CD14-positive monocyte (primary cell): ENCODE data around the gene VTN. TPM values are rescaled to one million over a fixed set of nuclear protein-coding genes. Genes with fewer than 3 reads are reported as not detected.

Experiments used
- DNase-seq, 3 donors: peaks; one replicate each; pipeline ENCODE4 v3.0.0-alpha.2; 2011 to 2022
- H2AFZ ChIP-seq: 2 replicates; pipeline ENCODE4 v1.6.0; 2012; ENCODE audit warnings: mild to moderate bottlenecking, low read depth, low read length, inconsistent platforms; ENCODE audit not compliant: insufficient read depth, poor library complexity, severe bottlenecking
- H3K27ac ChIP-seq, 2 donors: 1 replicate in 1 of 2; 2 replicates in 1 of 2; pipeline ENCODE4 v1.5.1; 2012 to 2013; ENCODE audit warnings: low read length in 2 of 2, control low read depth in 1 of 2, inconsistent platforms in 1 of 2, low read depth in 1 of 2, mild to moderate bottlenecking in 1 of 2
- H3K27me3 ChIP-seq, 2 donors: one replicate each; pipeline versions ENCODE4 v1.6.0 to v1.6.1; 2011 to 2013; ENCODE audit warnings: low read length in 2 of 2; ENCODE audit not compliant: control insufficient read depth in 2 of 2, insufficient read depth in 2 of 2
- H3K36me3 ChIP-seq, 2 donors: replicated peaks in 1 of 2; 1 replicate in 1 of 2; 2 replicates in 1 of 2; pipeline versions ENCODE4 v1.5.1 to v1.6.1; 2012 to 2013; ENCODE audit warnings: low read length in 2 of 2, control low read depth in 1 of 2, inconsistent platforms in 1 of 2, mild to moderate bottlenecking in 1 of 2; ENCODE audit not compliant: insufficient read depth in 2 of 2, control insufficient read depth in 1 of 2
- H3K4me1 ChIP-seq, 2 donors: 1 replicate in 1 of 2; 2 replicates in 1 of 2; pipeline versions ENCODE4 v1.5.1 to v1.6.1; 2012 to 2013; ENCODE audit warnings: low read length in 2 of 2, control low read depth in 1 of 2, inconsistent platforms in 1 of 2, mild to moderate bottlenecking in 1 of 2, moderate library complexity in 1 of 2; ENCODE audit not compliant: insufficient read depth in 2 of 2, control insufficient read depth in 1 of 2
- H3K4me2 ChIP-seq: replicated peaks from 2 replicates; pipeline ENCODE3; 2012; ENCODE audit warnings: low read length, moderate library complexity, mild to moderate bottlenecking; ENCODE audit not compliant: poor library complexity, severe bottlenecking; ENCODE audit errors: extremely low read depth
- H3K4me3 ChIP-seq, 3 experiments: fragments of 200-600 bp in 1 of 3; sonication (generic) in 1 of 3; replicated peaks in 1 of 3; 1 replicate in 2 of 3; 2 replicates in 1 of 3; pipeline ENCODE4 v1.5.1; 2011 to 2013; ENCODE audit warnings: low read length in 3 of 3, mild to moderate bottlenecking in 3 of 3, control low read depth in 2 of 3, low read depth in 2 of 3, inconsistent platforms in 1 of 3, moderate library complexity in 1 of 3
- H3K79me2 ChIP-seq: 2 replicates; pipeline ENCODE4 v1.6.0; 2012; ENCODE audit warnings: mild to moderate bottlenecking, control low read depth, inconsistent platforms, low read length, moderate library complexity; ENCODE audit not compliant: insufficient read depth
- H3K9ac ChIP-seq: 2 replicates; pipeline ENCODE4 v1.6.0; 2017; ENCODE audit warnings: low read length, mild to moderate bottlenecking; ENCODE audit not compliant: insufficient read depth, poor library complexity, severe bottlenecking
- H3K9me3 ChIP-seq, 2 donors: replicated peaks in 1 of 2; 1 replicate in 1 of 2; 2 replicates in 1 of 2; pipeline versions ENCODE4 v1.5.1 to v1.6.1; 2012 to 2013; ENCODE audit warnings: low read length in 2 of 2, control low read depth in 1 of 2; ENCODE audit not compliant: control insufficient read depth in 1 of 2, insufficient read depth in 1 of 2
- H4K20me1 ChIP-seq: 2 replicates; pipeline ENCODE4 v1.6.0; 2012; ENCODE audit warnings: mild to moderate bottlenecking, low read length, control low read depth, moderate library complexity; ENCODE audit not compliant: insufficient read depth
- H3K27ac Mint-ChIP-seq, 7 donors: one replicate each; pipeline ENCODE4 v1.8.0; 2020; ENCODE audit warnings: mild to moderate bottlenecking in 7 of 7, mixed read lengths in 7 of 7, moderate library complexity in 6 of 7, inconsistent platforms in 2 of 7
- H3K27me3 Mint-ChIP-seq, 3 donors: one replicate each; pipeline ENCODE4 v1.8.0; 2021 to 2022; ENCODE audit warnings: low read depth in 3 of 3, mild to moderate bottlenecking in 3 of 3, mixed read lengths in 3 of 3, moderate library complexity in 3 of 3, inconsistent platforms in 1 of 3
- H3K36me3 Mint-ChIP-seq, 2 donors: one replicate each; pipeline ENCODE4 v1.8.0; 2020; ENCODE audit warnings: mixed read lengths in 2 of 2, inconsistent platforms in 1 of 2, mild to moderate bottlenecking in 1 of 2
- H3K4me1 Mint-ChIP-seq: one replicate; pipeline ENCODE4 v1.8.0; 2020; ENCODE audit warnings: mild to moderate bottlenecking, mixed read lengths
- H3K4me3 Mint-ChIP-seq, 2 donors: one replicate each; pipeline ENCODE4 v1.8.0; 2020; ENCODE audit warnings: mild to moderate bottlenecking in 2 of 2, mixed read lengths in 2 of 2, moderate library complexity in 1 of 2
- H3K9me3 Mint-ChIP-seq, 7 donors: one replicate each; pipeline ENCODE4 v1.8.0; 2020 to 2022; ENCODE audit warnings: mixed read lengths in 7 of 7, mild to moderate bottlenecking in 6 of 7, moderate library complexity in 6 of 7, inconsistent platforms in 2 of 7
- WGBS: methylation state at CpG from one replicate; pipeline ENCODE4 v1.1.5; 2013; ENCODE audit warnings: missing lambda C conversion rate; ENCODE audit not compliant: insufficient coverage; 5-methylcytosine and 5-hydroxymethylcytosine counted together
- intact Hi-C, 2 donors: fragments of 100-400 bp; cut with micrococcal nuclease; formaldehyde crosslinking; loops; one replicate each; pipeline versions ENCODE4 v1.15.0 to v1.15.1; 2023
- polyA plus RNA-seq, 3 donors: library from polyadenylated mRNA; depleted of rRNA in 1 of 3; unstranded in 2 of 3; stranded (reverse) in 1 of 3; fragments of 300-500 nt in 2 of 3; fragments of >200 nt in 1 of 3; fragmentation: Illumina TruSeq in 2 of 3; gene quantifications; 1 replicate in 2 of 3; 2 replicates in 1 of 3; pipeline ENCODE4 v1.2.3, GENCODE V29; 2012 to 2021
- TF ChIP-seq, protein P1 (sequence below): fragments of 200-600 bp; IDR thresholded peaks from one replicate; pipeline ENCODE4 v1.8.0; 2022; ENCODE audit warnings: antibody characterized with exemption, mild to moderate bottlenecking

The VTN gene
- polyA plus RNA-seq, 3 donors: not detected

DNA sequence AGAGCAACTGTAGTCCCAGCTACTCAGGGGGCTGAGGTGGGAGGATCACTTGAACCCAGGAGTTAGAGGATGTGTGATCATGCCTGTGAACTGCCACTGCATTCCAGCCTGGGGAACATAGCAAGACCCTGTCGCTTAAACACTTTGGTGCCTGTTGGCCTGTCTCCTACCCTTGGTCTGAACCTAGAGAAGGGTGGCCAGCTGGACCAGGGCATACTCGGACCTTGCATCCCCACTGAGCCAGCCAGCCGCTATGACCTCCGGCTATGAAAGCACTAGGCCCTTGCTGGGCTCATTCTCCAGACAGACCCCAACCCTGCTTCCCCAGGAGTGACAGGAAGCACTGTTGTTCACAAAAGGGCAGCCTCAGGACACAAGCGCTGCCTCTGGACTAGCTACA, 39.4 kb downstream of the VTN start:
- no peak overlapping the region for H3K4me2 ChIP-seq
- H2AFZ ChIP-seq: no peak overlapping the region
- no peaks in the 10 kb centered on the region for H4K20me1 ChIP-seq
- Mint-ChIP-seq H3K9me3 (no peaks in the 10 kb centered on the region), H3K27me3 (peaks cover 0 to 1% (median 0%) of the 10 kb centered on the region in 3 donors), H3K27ac (peak overlapping the region in 1 of 7 donors; percentile 76), H3K36me3 (peaks cover 51 to 68% of the 10 kb centered on the region in 2 donors), H3K4me3 (no peak overlapping the region), H3K4me1 (peaks cover 25% of the 10 kb centered on the region)
- H3K4me3 ChIP-seq: no peak overlapping the region
- peaks cover 21 to 23% of the 10 kb centered on the region in 2 donors for H3K4me1 ChIP-seq
- H3K27me3 ChIP-seq: no peaks in the 10 kb centered on the region
- no peak overlapping the region for H3K9ac ChIP-seq
- TF ChIP-seq, protein P1, sequence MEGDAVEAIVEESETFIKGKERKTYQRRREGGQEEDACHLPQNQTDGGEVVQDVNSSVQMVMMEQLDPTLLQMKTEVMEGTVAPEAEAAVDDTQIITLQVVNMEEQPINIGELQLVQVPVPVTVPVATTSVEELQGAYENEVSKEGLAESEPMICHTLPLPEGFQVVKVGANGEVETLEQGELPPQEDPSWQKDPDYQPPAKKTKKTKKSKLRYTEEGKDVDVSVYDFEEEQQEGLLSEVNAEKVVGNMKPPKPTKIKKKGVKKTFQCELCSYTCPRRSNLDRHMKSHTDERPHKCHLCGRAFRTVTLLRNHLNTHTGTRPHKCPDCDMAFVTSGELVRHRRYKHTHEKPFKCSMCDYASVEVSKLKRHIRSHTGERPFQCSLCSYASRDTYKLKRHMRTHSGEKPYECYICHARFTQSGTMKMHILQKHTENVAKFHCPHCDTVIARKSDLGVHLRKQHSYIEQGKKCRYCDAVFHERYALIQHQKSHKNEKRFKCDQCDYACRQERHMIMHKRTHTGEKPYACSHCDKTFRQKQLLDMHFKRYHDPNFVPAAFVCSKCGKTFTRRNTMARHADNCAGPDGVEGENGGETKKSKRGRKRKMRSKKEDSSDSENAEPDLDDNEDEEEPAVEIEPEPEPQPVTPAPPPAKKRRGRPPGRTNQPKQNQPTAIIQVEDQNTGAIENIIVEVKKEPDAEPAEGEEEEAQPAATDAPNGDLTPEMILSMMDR: no peak
- H3K9me3 ChIP-seq: no peaks in the 10 kb centered on the region
- peaks cover 40% of the 10 kb centered on the region for H3K79me2 ChIP-seq
- 97% methylated on average over 5 of the region's 5 CpGs for WGBS
- H3K27ac ChIP-seq: peak overlapping the region in 1 of 2 donors; percentile 96
- intact Hi-C loops: loop anchor here in 1 of 2 donors (10.0 kb wide), 2 partner anchors 244 to 286 kb away; partner anchors contain the start of genes ALDOC, NLK and PIGS
- H3K36me3 ChIP-seq: peaks cover 42 to 67% of the 10 kb centered on the region in 2 donors
- DNase-seq: no peak

DNA sequence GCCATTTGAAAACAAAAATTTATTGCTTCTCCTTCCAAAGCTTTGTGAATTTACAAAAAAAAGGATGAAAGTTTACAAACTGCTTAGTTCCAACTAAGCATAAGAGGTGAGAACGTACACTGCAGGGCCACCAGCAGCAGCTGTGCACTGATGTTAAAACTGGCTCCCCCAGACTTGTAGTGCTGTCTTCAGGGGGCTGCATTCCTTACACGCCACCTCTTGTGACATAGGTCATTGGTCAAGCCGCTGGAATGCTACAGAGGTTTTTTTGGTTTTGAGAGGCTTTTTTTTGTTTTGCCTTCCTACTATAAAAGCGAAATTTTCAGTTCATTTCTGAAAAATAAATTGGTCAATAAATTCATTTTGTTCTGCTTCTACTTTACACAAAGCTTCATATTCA, 41.8 kb downstream of the VTN start:
- no peaks in the 10 kb centered on the region for H3K27me3 ChIP-seq
- no peaks in the 10 kb centered on the region for H4K20me1 ChIP-seq
- H3K4me3 ChIP-seq: no peak overlapping the region
- Mint-ChIP-seq H3K9me3 (no peaks in the 10 kb centered on the region), H3K27me3 (peaks cover 0 to 1% (median 0%) of the 10 kb centered on the region in 3 donors), H3K27ac (no peak overlapping the region), H3K4me1 (peaks cover 26% of the 10 kb centered on the region), H3K36me3 (peaks cover 51 to 68% of the 10 kb centered on the region in 2 donors), H3K4me3 (no peak overlapping the region)
- H3K36me3 ChIP-seq: peaks cover 42 to 67% of the 10 kb centered on the region in 2 donors
- no peak overlapping the region for H3K4me2 ChIP-seq
- DNase-seq: no peak
- WGBS: 100% methylated on average over 1 of the region's 4 CpGs
- no peaks in the 10 kb centered on the region for H3K9me3 ChIP-seq
- H3K27ac ChIP-seq: no peak overlapping the region
- H3K79me2 ChIP-seq: peaks cover 25% of the 10 kb centered on the region
- peaks cover 21 to 24% of the 10 kb centered on the region in 2 donors for H3K4me1 ChIP-seq
- intact Hi-C loops: no loop called here
- H3K9ac ChIP-seq: no peak overlapping the region
- TF ChIP-seq, protein P1: no peak
- H2AFZ ChIP-seq: no peak overlapping the region
